Measurements from ENCODE around the gene WSCD1. TPM values are rescaled to one million over a fixed set of nuclear protein-coding genes. Genes with fewer than 3 reads are reported as not detected.

WSCD1 gene
- total and polyA plus RNA-seq, 2 donors (not counting 3 experiments of a cell fraction or from before 2014, with no cell fraction given): 21.5 to 49.4 TPM

DNA sequence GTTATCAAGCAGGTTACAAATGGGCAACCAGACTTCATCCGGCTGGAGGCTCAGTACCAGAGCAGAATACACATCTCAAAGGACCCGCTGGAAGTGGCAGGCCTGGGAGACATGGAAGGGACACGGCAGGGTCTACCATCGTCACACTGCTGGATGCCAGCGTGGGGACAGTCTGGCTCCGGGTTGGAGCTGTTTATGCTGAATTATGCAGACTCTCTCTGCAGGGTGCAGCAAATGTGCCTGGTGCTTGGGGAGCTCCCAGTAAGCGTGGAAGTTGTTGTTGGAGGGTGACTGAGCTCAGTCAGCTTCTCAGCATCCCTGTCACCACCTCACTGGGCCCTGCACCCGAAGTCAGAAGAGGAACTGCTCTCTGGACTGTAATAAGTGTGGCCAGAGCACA is 12.2 kb downstream of the WSCD1 start:
- Histone ChIP-seq H3K9me1 (replicated peaks; ENCODE audit: control insufficient read depth, extremely low read depth, insufficient read depth, low read length) (no peaks in the 10 kb centered on the region), H3K79me2 (ENCODE audit: control insufficient read depth, insufficient read depth, low read length) (peaks cover 13% of the 10 kb centered on the region), H4K20me1 (replicated peaks; ENCODE audit: control insufficient read depth, extremely low read depth, insufficient read depth, low read length) (no peaks in the 10 kb centered on the region), H3K36me3 (ENCODE audit: control insufficient read depth in 2 of 2, extremely low read depth in 1 of 2, insufficient read depth in 2 of 2, low read length in 2 of 2) (peaks cover 3 to 21% of the 10 kb centered on the region in 2 experiments), H3K27ac (ENCODE audit: insufficient read depth, low read depth, low read length) (no peak overlapping the region), H3K9me3 (replicated peaks; ENCODE audit: control insufficient read depth, insufficient read depth, low read length) (no peaks in the 10 kb centered on the region), H3K4me1 (ENCODE audit: control insufficient read depth, extremely low read depth, insufficient read depth, low read length) (no peaks in the 10 kb centered on the region), H3K4me3 (replicated peaks in 1 of 3; ENCODE audit: insufficient read depth in 1 of 3, low read depth in 1 of 3, low read length in 3 of 3) (no peak overlapping the region), H3K27me3 (ENCODE audit: control insufficient read depth in 2 of 2, insufficient read depth in 2 of 2, low read length in 2 of 2) (no peaks in the 10 kb centered on the region), H3K4me2 (ENCODE audit: insufficient read depth, low read length) (no peak overlapping the region), H3K9ac (replicated peaks; ENCODE audit: extremely low read depth, insufficient read depth, low read length) (no peak overlapping the region), H2AFZ (ENCODE audit: low read depth, low read length) (no peak overlapping the region)
- no peak for TF ChIP-seq POLR2AphosphoS5 (IDR thresholded peaks at IDR 0.05; ENCODE audit: insufficient read depth, low read depth, low read length)
- no peak for TF ChIP-seq EZH2 (IDR thresholded peaks at IDR 0.05; ENCODE audit: borderline replicate concordance, low read depth, low read length, severe bottlenecking)
- no peak for TF ChIP-seq POLR2A (IDR thresholded peaks at IDR 0.05; ENCODE audit: low read depth, low read length)
- no peak for TF ChIP-seq FOS (IDR thresholded peaks at IDR 0.05; ENCODE audit: borderline replicate concordance, insufficient read depth, low read length)
- TF ChIP-seq JUN (IDR thresholded peaks at IDR 0.05; ENCODE audit: borderline replicate concordance, insufficient read depth, insufficient read length, low read depth): no peak
- TF ChIP-seq, protein P1, sequence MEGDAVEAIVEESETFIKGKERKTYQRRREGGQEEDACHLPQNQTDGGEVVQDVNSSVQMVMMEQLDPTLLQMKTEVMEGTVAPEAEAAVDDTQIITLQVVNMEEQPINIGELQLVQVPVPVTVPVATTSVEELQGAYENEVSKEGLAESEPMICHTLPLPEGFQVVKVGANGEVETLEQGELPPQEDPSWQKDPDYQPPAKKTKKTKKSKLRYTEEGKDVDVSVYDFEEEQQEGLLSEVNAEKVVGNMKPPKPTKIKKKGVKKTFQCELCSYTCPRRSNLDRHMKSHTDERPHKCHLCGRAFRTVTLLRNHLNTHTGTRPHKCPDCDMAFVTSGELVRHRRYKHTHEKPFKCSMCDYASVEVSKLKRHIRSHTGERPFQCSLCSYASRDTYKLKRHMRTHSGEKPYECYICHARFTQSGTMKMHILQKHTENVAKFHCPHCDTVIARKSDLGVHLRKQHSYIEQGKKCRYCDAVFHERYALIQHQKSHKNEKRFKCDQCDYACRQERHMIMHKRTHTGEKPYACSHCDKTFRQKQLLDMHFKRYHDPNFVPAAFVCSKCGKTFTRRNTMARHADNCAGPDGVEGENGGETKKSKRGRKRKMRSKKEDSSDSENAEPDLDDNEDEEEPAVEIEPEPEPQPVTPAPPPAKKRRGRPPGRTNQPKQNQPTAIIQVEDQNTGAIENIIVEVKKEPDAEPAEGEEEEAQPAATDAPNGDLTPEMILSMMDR (IDR thresholded peaks at IDR 0.05; ENCODE audit: extremely low read depth in 1 of 2, insufficient read depth in 1 of 2, low read depth in 1 of 2, low read length in 2 of 2): no peak
- no peak for TF ChIP-seq MYC (IDR thresholded peaks at IDR 0.05; ENCODE audit: low read depth, low read length)
- TF ChIP-seq, protein P2, sequence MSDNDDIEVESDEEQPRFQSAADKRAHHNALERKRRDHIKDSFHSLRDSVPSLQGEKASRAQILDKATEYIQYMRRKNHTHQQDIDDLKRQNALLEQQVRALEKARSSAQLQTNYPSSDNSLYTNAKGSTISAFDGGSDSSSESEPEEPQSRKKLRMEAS (IDR thresholded peaks at IDR 0.05; ENCODE audit: insufficient read depth, insufficient read length): no peak
- FAIRE-seq (no peak), DNase-seq (ENCODE audit: low read depth, low spot score) (no peak)
- dilution Hi-C loops (cut with MboI; ENCODE audit: extremely low pct_ligation_motif_present, low sequenced_read_pairs) (no loop called here), intact Hi-C loops (cut with micrococcal nuclease) (no loop called here)
- ChIA-PET POLR2A (no interaction called here), CTCF (interaction anchor here (2.2 kb wide), 1 partner anchor 11 kb away, joined by 5 read pairs; no protein-coding TSS in a partner anchor)
- no TSS peak for BruUV-seq (replicated peaks)

Measured in endothelial cell of umbilical vein (primary cell).